ENCODE results near the gene JMJD8. TPM values are rescaled to one million over a fixed set of nuclear protein-coding genes. Genes with fewer than 3 reads are reported as not detected.

The JMJD8 gene
- total and polyA plus RNA-seq, 2 experiments from 2014 or later = 48.5 to 82.5 TPM

DNA sequence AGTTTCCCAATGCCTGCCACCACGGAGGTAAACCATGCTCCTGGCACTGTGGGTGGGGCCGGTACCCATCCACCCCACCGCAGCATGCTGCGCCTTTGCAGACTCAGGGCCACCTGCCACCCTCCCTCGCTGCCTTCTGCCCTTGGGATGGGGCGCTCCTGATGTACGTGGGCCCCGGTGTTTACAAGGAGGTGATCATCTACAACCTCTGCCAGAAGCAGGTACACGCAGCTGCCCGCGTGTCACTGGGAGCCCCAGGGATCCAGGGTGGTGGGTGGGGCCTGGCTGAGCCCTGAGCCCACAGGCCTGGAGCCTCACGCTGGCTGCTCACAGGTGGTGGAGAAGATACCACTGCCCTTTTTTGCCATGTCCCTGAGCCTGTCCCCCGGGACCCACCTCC lies 17.6 kb downstream of the JMJD8 start:
- H3K27ac Mint-ChIP-seq = no peak overlapping the region
- H3F3A ChIP-seq (replicated peaks; ENCODE audit: low read depth) = peaks cover 6% of the 10 kb centered on the region; the same call in 1 of the 2 replicates
- H3K9me3 Mint-ChIP-seq = no peaks in the 10 kb centered on the region; the same call in 2 of the 3 replicates
- H2AFZ ChIP-seq = no peak overlapping the region
- no peaks in the 10 kb centered on the region for H3K4me1 Mint-ChIP-seq
- no peak overlapping the region for H3K4me2 ChIP-seq
- no peak for DNase-seq (ENCODE audit: low spot score)
- no peaks in the 10 kb centered on the region for H3K4me1 ChIP-seq (ENCODE audit: insufficient read depth)
- peaks cover 4% of the 10 kb centered on the region for H3K27me3 Mint-ChIP-seq (ENCODE audit: insufficient read depth, low read depth, poor library complexity)
- no peak overlapping the region for H3K4me3 Mint-ChIP-seq
- H3K27me3 ChIP-seq (ENCODE audit: insufficient read depth) = no peaks in the 10 kb centered on the region
- peaks cover 16% of the 10 kb centered on the region for H3K79me2 ChIP-seq (replicated peaks; ENCODE audit: insufficient read depth)
- peaks cover 23% of the 10 kb centered on the region for H3K36me3 Mint-ChIP-seq (ENCODE audit: low read depth)
- TF ChIP-seq, protein P1, sequence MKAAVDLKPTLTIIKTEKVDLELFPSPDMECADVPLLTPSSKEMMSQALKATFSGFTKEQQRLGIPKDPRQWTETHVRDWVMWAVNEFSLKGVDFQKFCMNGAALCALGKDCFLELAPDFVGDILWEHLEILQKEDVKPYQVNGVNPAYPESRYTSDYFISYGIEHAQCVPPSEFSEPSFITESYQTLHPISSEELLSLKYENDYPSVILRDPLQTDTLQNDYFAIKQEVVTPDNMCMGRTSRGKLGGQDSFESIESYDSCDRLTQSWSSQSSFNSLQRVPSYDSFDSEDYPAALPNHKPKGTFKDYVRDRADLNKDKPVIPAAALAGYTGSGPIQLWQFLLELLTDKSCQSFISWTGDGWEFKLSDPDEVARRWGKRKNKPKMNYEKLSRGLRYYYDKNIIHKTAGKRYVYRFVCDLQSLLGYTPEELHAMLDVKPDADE (IDR thresholded peaks at IDR 0.05) = no peak
- TF ChIP-seq NANOG (IDR thresholded peaks at IDR 0.05; ENCODE audit: borderline replicate concordance) = no peak
- TF ChIP-seq, protein P2, sequence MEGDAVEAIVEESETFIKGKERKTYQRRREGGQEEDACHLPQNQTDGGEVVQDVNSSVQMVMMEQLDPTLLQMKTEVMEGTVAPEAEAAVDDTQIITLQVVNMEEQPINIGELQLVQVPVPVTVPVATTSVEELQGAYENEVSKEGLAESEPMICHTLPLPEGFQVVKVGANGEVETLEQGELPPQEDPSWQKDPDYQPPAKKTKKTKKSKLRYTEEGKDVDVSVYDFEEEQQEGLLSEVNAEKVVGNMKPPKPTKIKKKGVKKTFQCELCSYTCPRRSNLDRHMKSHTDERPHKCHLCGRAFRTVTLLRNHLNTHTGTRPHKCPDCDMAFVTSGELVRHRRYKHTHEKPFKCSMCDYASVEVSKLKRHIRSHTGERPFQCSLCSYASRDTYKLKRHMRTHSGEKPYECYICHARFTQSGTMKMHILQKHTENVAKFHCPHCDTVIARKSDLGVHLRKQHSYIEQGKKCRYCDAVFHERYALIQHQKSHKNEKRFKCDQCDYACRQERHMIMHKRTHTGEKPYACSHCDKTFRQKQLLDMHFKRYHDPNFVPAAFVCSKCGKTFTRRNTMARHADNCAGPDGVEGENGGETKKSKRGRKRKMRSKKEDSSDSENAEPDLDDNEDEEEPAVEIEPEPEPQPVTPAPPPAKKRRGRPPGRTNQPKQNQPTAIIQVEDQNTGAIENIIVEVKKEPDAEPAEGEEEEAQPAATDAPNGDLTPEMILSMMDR (conservative IDR thresholded peaks at IDR 0.05; ENCODE audit: low read depth in 2 of 2) = no peak
- TF ChIP-seq STAT1 (IDR thresholded peaks at IDR 0.05; ENCODE audit: unreplicated experiment) = no peak
- no peak for TF ChIP-seq CREB1 (CRISPR knock-in tag; IDR thresholded peaks at IDR 0.05; ENCODE audit: low read depth)
- TF ChIP-seq EZH2phosphoT487 (IDR thresholded peaks at IDR 0.05; ENCODE audit: unreplicated experiment) = no peak
- TF ChIP-seq, protein P3, sequence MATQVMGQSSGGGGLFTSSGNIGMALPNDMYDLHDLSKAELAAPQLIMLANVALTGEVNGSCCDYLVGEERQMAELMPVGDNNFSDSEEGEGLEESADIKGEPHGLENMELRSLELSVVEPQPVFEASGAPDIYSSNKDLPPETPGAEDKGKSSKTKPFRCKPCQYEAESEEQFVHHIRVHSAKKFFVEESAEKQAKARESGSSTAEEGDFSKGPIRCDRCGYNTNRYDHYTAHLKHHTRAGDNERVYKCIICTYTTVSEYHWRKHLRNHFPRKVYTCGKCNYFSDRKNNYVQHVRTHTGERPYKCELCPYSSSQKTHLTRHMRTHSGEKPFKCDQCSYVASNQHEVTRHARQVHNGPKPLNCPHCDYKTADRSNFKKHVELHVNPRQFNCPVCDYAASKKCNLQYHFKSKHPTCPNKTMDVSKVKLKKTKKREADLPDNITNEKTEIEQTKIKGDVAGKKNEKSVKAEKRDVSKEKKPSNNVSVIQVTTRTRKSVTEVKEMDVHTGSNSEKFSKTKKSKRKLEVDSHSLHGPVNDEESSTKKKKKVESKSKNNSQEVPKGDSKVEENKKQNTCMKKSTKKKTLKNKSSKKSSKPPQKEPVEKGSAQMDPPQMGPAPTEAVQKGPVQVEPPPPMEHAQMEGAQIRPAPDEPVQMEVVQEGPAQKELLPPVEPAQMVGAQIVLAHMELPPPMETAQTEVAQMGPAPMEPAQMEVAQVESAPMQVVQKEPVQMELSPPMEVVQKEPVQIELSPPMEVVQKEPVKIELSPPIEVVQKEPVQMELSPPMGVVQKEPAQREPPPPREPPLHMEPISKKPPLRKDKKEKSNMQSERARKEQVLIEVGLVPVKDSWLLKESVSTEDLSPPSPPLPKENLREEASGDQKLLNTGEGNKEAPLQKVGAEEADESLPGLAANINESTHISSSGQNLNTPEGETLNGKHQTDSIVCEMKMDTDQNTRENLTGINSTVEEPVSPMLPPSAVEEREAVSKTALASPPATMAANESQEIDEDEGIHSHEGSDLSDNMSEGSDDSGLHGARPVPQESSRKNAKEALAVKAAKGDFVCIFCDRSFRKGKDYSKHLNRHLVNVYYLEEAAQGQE (IDR thresholded peaks at IDR 0.05; ENCODE audit: unreplicated experiment) = no peak
- no peak for TF ChIP-seq ZNF331 (CRISPR knock-in tag; IDR thresholded peaks at IDR 0.05; ENCODE audit: low read depth)
- TF ChIP-seq ZNF114 (CRISPR knock-in tag; IDR thresholded peaks at IDR 0.05) = no peak
- no peak for TF ChIP-seq JUNB (IDR thresholded peaks at IDR 0.05; ENCODE audit: unreplicated experiment)
- no peak for TF ChIP-seq POLR2AphosphoS5 (IDR thresholded peaks at IDR 0.05; ENCODE audit: low read depth)
- no peak for TF ChIP-seq EZH2 (IDR thresholded peaks at IDR 0.05; ENCODE audit: low read depth, unreplicated experiment)
- TF ChIP-seq, protein P4, sequence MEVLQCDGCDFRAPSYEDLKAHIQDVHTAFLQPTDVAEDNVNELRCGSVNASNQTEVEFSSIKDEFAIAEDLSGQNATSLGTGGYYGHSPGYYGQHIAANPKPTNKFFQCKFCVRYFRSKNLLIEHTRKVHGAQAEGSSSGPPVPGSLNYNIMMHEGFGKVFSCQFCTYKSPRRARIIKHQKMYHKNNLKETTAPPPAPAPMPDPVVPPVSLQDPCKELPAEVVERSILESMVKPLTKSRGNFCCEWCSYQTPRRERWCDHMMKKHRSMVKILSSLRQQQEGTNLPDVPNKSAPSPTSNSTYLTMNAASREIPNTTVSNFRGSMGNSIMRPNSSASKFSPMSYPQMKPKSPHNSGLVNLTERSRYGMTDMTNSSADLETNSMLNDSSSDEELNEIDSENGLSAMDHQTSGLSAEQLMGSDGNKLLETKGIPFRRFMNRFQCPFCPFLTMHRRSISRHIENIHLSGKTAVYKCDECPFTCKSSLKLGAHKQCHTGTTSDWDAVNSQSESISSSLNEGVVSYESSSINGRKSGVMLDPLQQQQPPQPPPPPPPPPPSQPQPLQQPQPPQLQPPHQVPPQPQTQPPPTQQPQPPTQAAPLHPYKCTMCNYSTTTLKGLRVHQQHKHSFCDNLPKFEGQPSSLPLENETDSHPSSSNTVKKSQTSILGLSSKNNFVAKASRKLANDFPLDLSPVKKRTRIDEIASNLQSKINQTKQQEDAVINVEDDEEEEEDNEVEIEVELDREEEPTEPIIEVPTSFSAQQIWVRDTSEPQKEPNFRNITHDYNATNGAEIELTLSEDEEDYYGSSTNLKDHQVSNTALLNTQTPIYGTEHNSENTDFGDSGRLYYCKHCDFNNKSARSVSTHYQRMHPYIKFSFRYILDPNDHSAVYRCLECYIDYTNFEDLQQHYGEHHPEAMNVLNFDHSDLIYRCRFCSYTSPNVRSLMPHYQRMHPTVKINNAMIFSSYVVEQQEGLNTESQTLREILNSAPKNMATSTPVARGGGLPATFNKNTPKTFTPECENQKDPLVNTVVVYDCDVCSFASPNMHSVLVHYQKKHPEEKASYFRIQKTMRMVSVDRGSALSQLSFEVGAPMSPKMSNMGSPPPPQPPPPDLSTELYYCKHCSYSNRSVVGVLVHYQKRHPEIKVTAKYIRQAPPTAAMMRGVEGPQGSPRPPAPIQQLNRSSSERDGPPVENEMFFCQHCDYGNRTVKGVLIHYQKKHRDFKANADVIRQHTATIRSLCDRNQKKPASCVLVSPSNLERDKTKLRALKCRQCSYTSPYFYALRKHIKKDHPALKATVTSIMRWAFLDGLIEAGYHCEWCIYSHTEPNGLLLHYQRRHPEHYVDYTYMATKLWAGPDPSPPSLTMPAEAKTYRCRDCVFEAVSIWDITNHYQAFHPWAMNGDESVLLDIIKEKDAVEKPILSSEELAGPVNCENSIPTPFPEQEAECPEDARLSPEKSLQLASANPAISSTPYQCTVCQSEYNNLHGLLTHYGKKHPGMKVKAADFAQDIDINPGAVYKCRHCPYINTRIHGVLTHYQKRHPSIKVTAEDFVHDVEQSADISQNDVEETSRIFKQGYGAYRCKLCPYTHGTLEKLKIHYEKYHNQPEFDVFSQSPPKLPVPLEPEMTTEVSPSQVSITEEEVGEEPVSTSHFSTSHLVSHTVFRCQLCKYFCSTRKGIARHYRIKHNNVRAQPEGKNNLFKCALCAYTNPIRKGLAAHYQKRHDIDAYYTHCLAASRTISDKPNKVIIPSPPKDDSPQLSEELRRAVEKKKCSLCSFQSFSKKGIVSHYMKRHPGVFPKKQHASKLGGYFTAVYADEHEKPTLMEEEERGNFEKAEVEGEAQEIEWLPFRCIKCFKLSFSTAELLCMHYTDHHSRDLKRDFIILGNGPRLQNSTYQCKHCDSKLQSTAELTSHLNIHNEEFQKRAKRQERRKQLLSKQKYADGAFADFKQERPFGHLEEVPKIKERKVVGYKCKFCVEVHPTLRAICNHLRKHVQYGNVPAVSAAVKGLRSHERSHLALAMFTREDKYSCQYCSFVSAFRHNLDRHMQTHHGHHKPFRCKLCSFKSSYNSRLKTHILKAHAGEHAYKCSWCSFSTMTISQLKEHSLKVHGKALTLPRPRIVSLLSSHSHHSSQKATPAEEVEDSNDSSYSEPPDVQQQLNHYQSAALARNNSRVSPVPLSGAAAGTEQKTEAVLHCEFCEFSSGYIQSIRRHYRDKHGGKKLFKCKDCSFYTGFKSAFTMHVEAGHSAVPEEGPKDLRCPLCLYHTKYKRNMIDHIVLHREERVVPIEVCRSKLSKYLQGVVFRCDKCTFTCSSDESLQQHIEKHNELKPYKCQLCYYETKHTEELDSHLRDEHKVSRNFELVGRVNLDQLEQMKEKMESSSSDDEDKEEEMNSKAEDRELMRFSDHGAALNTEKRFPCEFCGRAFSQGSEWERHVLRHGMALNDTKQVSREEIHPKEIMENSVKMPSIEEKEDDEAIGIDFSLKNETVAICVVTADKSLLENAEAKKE (CRISPR knock-in tag; IDR thresholded peaks at IDR 0.05) = no peak
- no peaks in the 10 kb centered on the region; the same call in 1 of the 2 replicates for H4K20me1 ChIP-seq (replicated peaks; ENCODE audit: insufficient read depth)
- peaks cover 11% of the 10 kb centered on the region; the same call in 1 of the 2 replicates for H3K36me3 ChIP-seq (ENCODE audit: insufficient read depth)
- H3K4me3 ChIP-seq = no peak overlapping the region
- no peak for ATAC-seq
- H3K27ac ChIP-seq (ENCODE audit: low read depth) = no peak overlapping the region
- no peaks in the 10 kb centered on the region for H3K9me2 ChIP-seq (ENCODE audit: insufficient read depth)
